GM10266 (cell line): ENCODE results near the gene NOD2.

Source experiments
- DNase-seq: peaks from one replicate; pipeline ENCODE4 v3.0.0; 2012; ENCODE audit errors: extremely low spot score
- CTCF ChIP-seq: IDR thresholded peaks from 2 replicates; pipeline ENCODE4 v1.5.1; 2012; ENCODE audit warnings: mild to moderate bottlenecking, low read depth; ENCODE audit not compliant: control insufficient read depth, insufficient read depth; ENCODE audit errors: missing control alignments

NOD2 gene

GRCh38 chr16:50699326-50700159, 6.1 kb downstream of the NOD2 start:
- no peak for DNase-seq
- TF ChIP-seq CTCF = no peak

- no peak for TF ChIP-seq CTCF
- no peak for DNase-seq
Measured at GRCh38 chr16:50702725-50703124, 9.3 kb downstream of the NOD2 start.

DNA sequence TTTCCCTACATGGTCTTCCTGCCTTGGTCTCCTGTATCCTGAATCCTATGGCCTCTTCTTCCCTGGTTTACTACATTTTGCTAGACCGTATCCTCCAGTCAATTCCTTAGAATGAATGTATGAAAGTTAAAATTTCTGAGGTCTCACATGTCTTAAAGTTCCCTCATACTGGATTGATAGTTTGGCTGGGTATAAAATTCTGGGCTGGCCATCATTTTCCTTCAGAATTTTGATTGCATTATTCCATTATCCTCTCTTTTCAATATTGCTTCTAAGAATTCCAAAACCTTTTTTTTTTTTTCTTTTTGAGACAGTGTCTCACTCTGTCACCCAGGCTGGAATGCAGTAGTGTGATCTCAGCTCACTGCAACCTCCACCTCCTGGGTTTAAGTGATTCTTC, 10.8 kb downstream of the NOD2 start:
- no peak for TF ChIP-seq CTCF

DNA sequence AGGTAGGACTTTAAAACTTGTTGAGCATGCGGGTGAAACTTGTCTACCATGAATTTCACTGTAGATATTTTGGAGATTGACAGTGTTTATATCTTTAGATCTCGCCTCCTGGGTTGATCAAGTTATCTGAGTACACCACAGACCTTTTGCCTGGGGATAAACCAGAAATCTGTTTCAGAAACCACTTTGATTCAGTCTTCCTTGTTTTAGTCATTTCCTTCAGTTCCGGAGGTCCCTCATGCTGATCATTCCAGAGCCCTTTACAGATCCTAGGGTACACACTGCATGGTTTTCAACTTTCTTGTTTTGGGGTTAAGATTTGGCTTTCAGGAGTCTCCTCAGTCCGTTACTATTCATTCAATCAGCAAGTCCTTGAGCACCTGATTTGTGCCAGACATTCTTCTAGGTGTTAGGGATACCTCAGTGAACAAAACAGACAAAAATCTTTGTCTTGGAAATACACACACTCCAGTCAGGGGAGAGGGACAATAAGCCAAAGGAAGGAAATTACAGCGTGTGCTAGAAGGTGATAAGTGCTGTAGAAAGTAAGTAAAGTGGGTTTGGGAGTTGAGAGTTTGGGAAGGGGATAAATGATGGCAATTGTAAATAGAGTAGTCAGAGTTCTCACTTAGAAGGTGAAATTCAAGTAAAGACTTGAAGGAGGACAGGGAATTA, 12.2 kb downstream of the NOD2 start:
- no peak for DNase-seq
- TF ChIP-seq CTCF = no peak

More for the DNA sequence above, 10.8 kb downstream of the NOD2 start:
- no peak for DNase-seq

DNA sequence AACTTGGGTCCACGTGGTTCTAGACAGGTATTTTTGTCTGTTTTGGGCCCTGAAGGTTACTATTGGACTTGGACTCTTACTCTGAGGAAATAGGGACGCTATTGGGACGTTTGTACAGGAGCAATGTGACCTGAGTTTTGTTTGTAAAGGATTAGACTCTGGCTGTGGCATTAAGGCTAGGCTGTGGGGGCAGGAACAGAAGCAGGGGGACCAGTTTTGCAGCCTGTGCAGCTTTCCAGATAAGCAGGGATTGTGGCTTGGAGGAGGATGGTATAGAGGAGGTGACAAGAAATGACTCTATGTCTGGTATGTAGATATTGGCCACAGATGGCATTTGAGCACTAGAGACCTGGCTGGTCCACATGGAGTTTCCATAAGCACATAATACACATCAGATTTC, 12.8 kb downstream of the NOD2 start:
- no peak for DNase-seq
- TF ChIP-seq CTCF = no peak

DNA sequence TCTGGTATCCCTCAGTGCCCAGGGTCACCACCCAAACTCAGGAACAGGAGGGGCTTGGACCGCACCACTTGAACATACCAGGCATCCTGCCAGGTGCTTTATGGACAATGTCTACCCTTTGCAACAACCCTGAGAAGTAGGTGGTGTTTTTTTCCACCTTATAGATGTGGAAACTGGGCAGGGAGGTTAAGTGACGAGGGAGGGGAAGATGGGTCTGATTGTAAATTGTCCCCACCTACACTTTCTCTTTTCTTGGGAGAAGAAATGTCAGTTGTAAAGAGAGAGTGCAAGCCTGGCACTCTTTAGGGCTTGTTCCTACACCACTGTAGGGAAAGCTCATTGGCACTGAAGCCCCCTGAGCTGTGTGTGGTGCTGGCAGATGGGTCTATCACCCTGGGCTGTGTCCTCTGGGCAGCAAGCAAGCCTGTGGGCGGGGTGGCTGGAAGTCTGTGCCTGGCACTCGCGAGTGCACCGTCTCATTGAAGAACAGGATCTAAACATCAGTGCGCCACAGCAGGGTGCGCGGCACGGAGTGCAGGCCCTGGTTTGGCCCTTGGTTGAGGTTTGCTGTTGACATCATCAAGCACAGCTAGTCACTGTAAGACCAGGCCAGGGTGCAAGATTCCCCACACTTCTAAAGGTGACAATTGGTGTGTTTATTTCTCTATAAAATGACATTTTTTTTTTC, 15.1 kb downstream of the NOD2 start:
- no peak for DNase-seq
- no peak for TF ChIP-seq CTCF
